ENCODE measurements around the gene HOXD10. TPM values are rescaled to one million over a fixed set of nuclear protein-coding genes. Genes with fewer than 3 reads are reported as not detected.

The HOXD10 gene
- total and polyA plus RNA-seq, 4 donors = not detected

- WGBS = 9% methylated on average over 26 of the region's 26 CpGs
- TF ChIP-seq ATF3 (IDR thresholded peaks at IDR 0.05) (no peak), TAF1 (conservative IDR thresholded peaks at IDR 0.05) (no peak), YY1 (IDR thresholded peaks at IDR 0.05) (no peak), CTCF (IDR thresholded peaks at IDR 0.05; ENCODE audit: low read depth, low read length, missing input control) (no peak), REST (IDR thresholded peaks at IDR 0.05) (no peak), HNF4G (IDR thresholded peaks at IDR 0.05) (no peak), FOXA1 (IDR thresholded peaks at IDR 0.05) (no peak), JUND (IDR thresholded peaks at IDR 0.05) (no peak), EGR1 (IDR thresholded peaks at IDR 0.05; ENCODE audit: low read depth in 2 of 2) (no peak), NR2F2 (IDR thresholded peaks at IDR 0.05) (no peak), SP1 (IDR thresholded peaks at IDR 0.05) (no peak), FOXA2 (IDR thresholded peaks at IDR 0.05) (no peak), MAX (IDR thresholded peaks at IDR 0.05) (no peak), RAD21 (IDR thresholded peaks at IDR 0.05) (no peak), ZBTB33 (IDR thresholded peaks at IDR 0.05) (no peak), GABPA (IDR thresholded peaks at IDR 0.05 in 1 of 2, conservative IDR thresholded peaks at IDR 0.05 in 1 of 2) (no peak), HNF4A (conservative IDR thresholded peaks at IDR 0.05) (no peak), RXRA (IDR thresholded peaks at IDR 0.05) (no peak)
- Histone ChIP-seq H3K9me3 (ENCODE audit: control insufficient read depth in 4 of 4, low read length in 3 of 4) (peaks cover 0 to 5% (median under 1%) of the 10 kb centered on the region in 4 donors), H3K27me3 (ENCODE audit: control insufficient read depth in 4 of 4, insufficient read depth in 4 of 4, low read length in 3 of 4) (peaks cover 12 to 50% (median 45%) of the 10 kb centered on the region in 4 donors), H3K4me3 (ENCODE audit: low read depth in 1 of 3, low read length in 3 of 3) (no peak overlapping the region), H3K9ac (ENCODE audit: low read depth in 1 of 2, low read length in 2 of 2) (no peak overlapping the region), H3K27ac (ENCODE audit: low read depth in 1 of 2, low read length in 2 of 2) (no peak overlapping the region), H3K4me1 (ENCODE audit: control insufficient read depth in 4 of 4, insufficient read depth in 4 of 4, low read length in 3 of 4) (peaks cover 0 to 3% (median 0%) of the 10 kb centered on the region in 4 donors), H3K36me3 (ENCODE audit: control insufficient read depth in 4 of 4, insufficient read depth in 3 of 4, low read depth in 1 of 4, low read length in 3 of 4) (no peaks in the 10 kb centered on the region)
- no peak for DNase-seq (ENCODE audit: low spot score)
Measured at GRCh38 chr2:176114120-176114929, 2.3 kb upstream of the HOXD10 start.
